Subcutaneous abdominal adipose tissue (tissue), 5 donors: ENCODE data around the gene TMEM138.

Source experiments
- H3K27ac ChIP-seq: one replicate; pipeline ENCODE4 v1.7.0; 2013; ENCODE audit warnings: low read depth, mild to moderate bottlenecking, inconsistent platforms, low read length, moderate library complexity
- H3K27me3 ChIP-seq, 5 donors: one replicate each; pipeline ENCODE4 v1.7.0; 2013; ENCODE audit warnings: low read length in 5 of 5, inconsistent platforms in 1 of 5; ENCODE audit not compliant: control insufficient read depth in 5 of 5, insufficient read depth in 4 of 5
- H3K36me3 ChIP-seq, 5 donors: one replicate each; pipeline ENCODE4 v1.7.0; 2013; ENCODE audit warnings: low read length in 5 of 5; ENCODE audit not compliant: control insufficient read depth in 5 of 5, insufficient read depth in 5 of 5
- H3K4me1 ChIP-seq, 5 donors: one replicate each; pipeline ENCODE4 v1.7.0; 2013; ENCODE audit warnings: low read length in 5 of 5, mild to moderate bottlenecking in 3 of 5, moderate library complexity in 1 of 5; ENCODE audit not compliant: control insufficient read depth in 5 of 5, insufficient read depth in 5 of 5
- H3K4me3 ChIP-seq, 5 donors: one replicate each; pipeline ENCODE4 v1.7.0; 2013; ENCODE audit warnings: low read length in 5 of 5, low read depth in 1 of 5
- H3K9ac ChIP-seq, 5 donors: one replicate each; pipeline ENCODE4 v1.7.0; 2013; ENCODE audit warnings: low read length in 5 of 5, mild to moderate bottlenecking in 4 of 5, moderate library complexity in 3 of 5
- H3K9me3 ChIP-seq, 5 donors: one replicate each; pipeline ENCODE4 v1.7.0; 2013; ENCODE audit warnings: low read length in 5 of 5; ENCODE audit not compliant: control insufficient read depth in 5 of 5
- donor health status: healthy.
- donor health status: healthy.
- donor health status: healthy.
- donor health status: healthy.
- donor health status: healthy.

The TMEM138 gene

DNA sequence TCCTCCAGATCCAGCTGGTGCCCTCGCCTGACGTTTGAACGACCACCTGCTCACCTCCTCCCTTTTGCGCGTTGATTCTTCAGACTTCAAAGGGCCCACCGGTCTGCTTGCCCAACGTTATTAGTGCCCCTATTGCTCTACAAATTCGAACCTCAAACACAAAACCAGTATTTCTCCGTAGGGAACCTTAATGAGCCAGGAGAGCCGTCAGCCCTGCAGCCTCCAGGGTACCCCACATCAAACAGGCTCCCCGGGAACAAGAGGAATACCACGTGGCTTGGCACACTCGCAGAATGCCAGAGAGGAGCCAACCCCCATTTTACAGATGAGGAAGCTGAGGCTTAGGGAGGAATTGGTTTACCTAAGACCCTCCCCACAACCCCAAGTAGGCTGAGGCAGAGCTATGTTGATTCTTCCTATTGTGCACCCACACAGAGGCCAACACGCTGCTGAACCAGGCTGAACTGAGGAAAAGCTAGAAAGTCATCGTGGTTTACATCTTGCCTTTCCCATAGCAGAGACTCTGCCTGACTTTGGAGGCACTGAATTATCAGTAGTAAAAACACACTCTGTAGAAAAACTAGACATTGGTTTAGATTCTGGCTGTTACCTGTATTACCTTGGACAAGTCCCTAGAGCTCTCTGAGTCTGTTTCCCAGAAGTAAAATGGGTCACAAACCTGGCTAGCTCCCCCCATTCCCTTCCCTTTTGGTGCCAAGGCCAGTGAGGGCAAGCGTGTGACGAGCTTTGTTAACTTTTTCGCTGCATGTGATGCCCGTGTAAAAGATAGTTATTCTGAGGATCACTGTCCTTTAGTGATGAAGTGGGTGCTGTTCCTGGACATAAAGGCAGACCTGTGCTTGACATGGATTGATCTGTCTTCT lies 28.4 kb upstream of the TMEM138 start:
- Histone ChIP-seq H3K27ac (peak overlapping the region; percentile 89), H3K4me1 (peaks cover 10 to 45% (median 41%) of the 10 kb centered on the region in 5 donors), H3K27me3 (no peaks in the 10 kb centered on the region), H3K4me3 (peak overlapping the region; percentile 92 to 98 (median 92)), H3K9ac (peak overlapping the region; percentile 87 to 100 (median 99)), H3K9me3 (no peaks in the 10 kb centered on the region), H3K36me3 (peaks cover 4 to 22% (median 11%) of the 10 kb centered on the region in 5 donors)

DNA sequence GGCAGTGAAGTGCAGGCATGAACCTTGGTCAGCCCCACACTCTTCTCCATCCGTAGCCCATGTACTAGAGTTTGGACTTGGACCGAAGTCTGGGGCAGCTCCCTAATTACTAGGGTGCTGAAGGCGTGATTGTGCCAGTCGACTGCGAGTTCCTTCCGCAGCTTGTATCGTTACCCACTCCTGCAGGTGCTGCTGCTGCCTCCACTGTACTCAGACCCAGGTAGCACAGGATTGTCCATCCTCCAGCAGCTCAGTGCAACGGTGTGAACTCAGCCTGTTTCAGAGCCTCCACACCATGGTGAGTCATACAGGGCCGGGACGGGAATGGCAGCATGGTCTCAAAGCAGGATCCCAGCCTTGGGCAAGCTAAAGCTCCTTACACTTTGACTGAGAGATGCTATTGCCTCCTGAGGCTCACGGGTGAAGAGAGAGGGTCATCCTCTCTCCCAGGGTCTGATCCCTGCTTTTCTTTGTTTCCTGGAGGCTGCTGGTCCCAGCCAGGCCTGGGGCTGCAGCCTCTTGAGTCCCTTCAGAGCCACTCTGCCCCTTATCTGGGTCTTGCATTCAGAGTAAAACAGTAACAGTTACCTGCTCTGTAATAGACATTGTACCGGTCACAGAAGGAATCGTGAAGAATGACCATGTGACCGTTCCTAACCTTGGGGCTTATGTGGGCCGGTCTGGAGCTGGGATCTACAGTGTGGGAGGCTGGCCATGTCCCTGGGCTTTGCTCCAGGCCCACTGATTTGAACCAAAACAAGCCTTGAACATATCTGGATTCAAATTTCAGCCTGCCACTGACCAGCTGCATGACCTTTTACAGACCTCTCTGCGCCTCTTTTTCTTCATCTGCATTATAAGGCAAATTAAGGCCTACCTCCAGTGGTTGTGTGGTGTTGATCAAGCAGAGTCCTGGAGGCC lies 27.5 kb upstream of the TMEM138 start:
- H3K4me1 ChIP-seq: peaks cover 10 to 48% (median 45%) of the 10 kb centered on the region in 5 donors
- H3K9me3 ChIP-seq: no peaks in the 10 kb centered on the region
- H3K27ac ChIP-seq: no peak overlapping the region
- peaks cover 0 to 22% (median 7%) of the 10 kb centered on the region in 5 donors for H3K36me3 ChIP-seq
- peak overlapping the region in 2 of 5 donors; percentile 28 to 32 for H3K9ac ChIP-seq
- no peaks in the 10 kb centered on the region for H3K27me3 ChIP-seq
- H3K4me3 ChIP-seq: no peak overlapping the region

GRCh38 chr11:61335355-61335710 lies 26.8 kb upstream of the TMEM138 start:
- Histone ChIP-seq H3K9me3 (no peaks in the 10 kb centered on the region), H3K4me1 (peaks cover 10 to 48% (median 45%) of the 10 kb centered on the region in 5 donors), H3K36me3 (peaks cover 0 to 18% (median 4%) of the 10 kb centered on the region in 5 donors), H3K27me3 (no peaks in the 10 kb centered on the region), H3K9ac (peak overlapping the region in 1 of 5 donors; percentile 32), H3K27ac (no peak overlapping the region), H3K4me3 (no peak overlapping the region)

GRCh38 chr11:61336171-61336935 lies 25.8 kb upstream of the TMEM138 start:
- Histone ChIP-seq H3K36me3 (peaks cover 0 to 18% (median 5%) of the 10 kb centered on the region in 5 donors), H3K27me3 (no peaks in the 10 kb centered on the region), H3K4me1 (peaks cover 10 to 42% (median 40%) of the 10 kb centered on the region in 5 donors), H3K27ac (no peak overlapping the region), H3K9ac (no peak overlapping the region), H3K9me3 (no peaks in the 10 kb centered on the region), H3K4me3 (no peak overlapping the region)

DNA sequence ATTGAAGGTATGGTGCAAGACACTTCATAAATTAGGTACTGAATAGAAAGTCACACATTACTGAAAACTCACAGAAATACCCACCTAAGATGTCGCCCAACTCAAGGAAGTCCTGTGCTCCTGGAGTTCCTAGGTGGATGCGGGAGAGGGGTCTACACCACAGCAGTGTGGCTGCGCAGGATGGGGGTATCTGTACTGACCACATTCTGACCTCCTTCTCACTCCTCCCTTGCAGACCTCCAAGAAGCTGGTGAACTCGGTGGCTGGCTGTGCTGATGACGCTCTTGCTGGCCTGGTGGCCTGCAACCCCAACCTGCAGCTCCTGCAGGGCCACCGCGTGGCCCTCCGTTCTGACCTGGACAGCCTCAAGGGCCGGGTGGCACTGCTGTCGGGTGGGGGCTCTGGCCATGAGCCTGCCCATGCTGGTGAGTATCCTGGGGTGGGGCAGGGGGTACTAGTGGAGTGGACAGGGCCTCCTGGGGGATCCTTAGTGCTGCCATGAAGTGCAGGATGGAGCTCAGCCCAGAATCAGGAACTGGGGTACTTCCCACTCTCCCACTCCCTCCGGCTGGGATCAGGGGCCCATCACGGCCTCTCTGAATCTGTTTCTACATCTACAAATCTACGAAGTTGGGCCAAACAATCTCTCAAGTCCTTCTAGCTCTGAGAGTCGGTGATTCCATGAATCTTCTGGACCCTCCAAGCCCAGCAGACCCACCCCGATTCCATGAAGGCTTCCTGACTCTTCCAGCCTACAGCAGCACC lies 24.3 kb upstream of the TMEM138 start:
- no peak overlapping the region for H3K27ac ChIP-seq
- no peak overlapping the region for H3K4me3 ChIP-seq
- peaks cover 7 to 30% (median 25%) of the 10 kb centered on the region in 5 donors for H3K4me1 ChIP-seq
- no peak overlapping the region for H3K9ac ChIP-seq
- H3K36me3 ChIP-seq: peaks cover 0 to 31% (median 13%) of the 10 kb centered on the region in 5 donors
- no peaks in the 10 kb centered on the region for H3K27me3 ChIP-seq
- no peaks in the 10 kb centered on the region for H3K9me3 ChIP-seq

DNA sequence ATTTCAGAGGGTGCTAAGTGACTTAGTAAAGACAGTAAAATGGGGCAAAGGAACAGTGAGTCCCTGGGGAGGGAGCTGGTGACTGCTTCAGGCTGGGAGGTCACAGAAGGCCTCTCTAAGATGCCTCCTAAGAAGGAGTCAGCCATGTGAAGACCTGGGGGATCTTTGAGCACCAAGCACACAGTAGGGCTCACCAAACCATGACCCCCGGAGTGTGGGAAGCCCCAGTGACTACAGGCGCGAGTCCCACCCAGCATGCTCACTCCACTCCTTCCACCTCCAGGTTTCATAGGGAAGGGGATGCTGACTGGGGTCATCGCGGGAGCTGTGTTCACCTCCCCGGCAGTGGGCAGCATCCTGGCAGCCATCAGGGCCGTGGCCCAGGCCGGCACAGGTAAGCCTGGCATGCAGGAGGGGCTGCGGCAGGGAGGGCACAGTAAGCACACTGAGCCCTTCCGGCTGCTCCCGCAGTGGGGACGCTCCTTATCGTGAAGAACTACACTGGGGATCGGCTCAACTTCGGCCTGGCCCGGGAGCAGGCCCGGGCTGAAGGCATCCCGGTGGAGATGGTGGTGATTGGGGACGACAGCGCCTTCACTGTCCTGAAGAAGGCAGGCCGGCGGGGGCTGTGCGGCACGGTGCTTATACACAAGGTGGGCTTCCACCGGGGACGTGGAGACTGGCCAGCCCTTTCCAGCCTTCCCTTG lies 23.2 kb upstream of the TMEM138 start:
- H3K4me1 ChIP-seq: peaks cover 4 to 23% (median 18%) of the 10 kb centered on the region in 5 donors
- H3K27me3 ChIP-seq: no peaks in the 10 kb centered on the region
- no peaks in the 10 kb centered on the region for H3K9me3 ChIP-seq
- H3K36me3 ChIP-seq: peaks cover 0 to 41% (median 15%) of the 10 kb centered on the region in 5 donors
- H3K27ac ChIP-seq: no peak overlapping the region
- no peak overlapping the region for H3K4me3 ChIP-seq
- H3K9ac ChIP-seq: no peak overlapping the region

GRCh38 chr11:61339490-61339878 lies 22.7 kb upstream of the TMEM138 start:
- H3K9me3 ChIP-seq: no peaks in the 10 kb centered on the region
- H3K9ac ChIP-seq: no peak overlapping the region
- H3K4me1 ChIP-seq: peaks cover 4 to 23% (median 17%) of the 10 kb centered on the region in 5 donors
- no peak overlapping the region for H3K27ac ChIP-seq
- H3K27me3 ChIP-seq: no peaks in the 10 kb centered on the region
- peaks cover 0 to 43% (median 15%) of the 10 kb centered on the region in 5 donors for H3K36me3 ChIP-seq
- no peak overlapping the region for H3K4me3 ChIP-seq

- H3K4me3 ChIP-seq: no peak overlapping the region
- H3K9ac ChIP-seq: no peak overlapping the region
- peaks cover 4 to 17% (median 11%) of the 10 kb centered on the region in 5 donors for H3K4me1 ChIP-seq
- H3K36me3 ChIP-seq: peaks cover 0 to 56% (median 24%) of the 10 kb centered on the region in 5 donors
- no peaks in the 10 kb centered on the region for H3K27me3 ChIP-seq
- no peak overlapping the region for H3K27ac ChIP-seq
- H3K9me3 ChIP-seq: no peaks in the 10 kb centered on the region
Observed at GRCh38 chr11:61340979-61341378, 21.2 kb upstream of the TMEM138 start.
